ENCODE measurements around the gene TMCC1.
"Not testable (repeated sequence)": the region's sequence is repeated elsewhere in the genome, so short reads cannot be mapped to it uniquely, and the experiment has no call there.

The TMCC1 gene

GRCh38 chr3:129878355-129878754, 15.2 kb downstream of the TMCC1 start:
- H3K4me3 ChIP-seq (replicated peaks; ENCODE audit: low read depth, low read length): no peak overlapping the region
- no peak for DNase-seq (ENCODE audit: extremely low read depth, low read depth)
- TF ChIP-seq CTCF (IDR thresholded peaks at IDR 0.05; ENCODE audit: low read depth, low read length, missing control alignments): no peak

GRCh38 chr3:129874479-129874878, 19.0 kb downstream of the TMCC1 start:
- DNase-seq (ENCODE audit: extremely low read depth, low read depth); H3K4me3 ChIP-seq (replicated peaks; ENCODE audit: low read depth, low read length): not testable (repeated sequence)

- no peak for TF ChIP-seq CTCF (IDR thresholded peaks at IDR 0.05; ENCODE audit: low read depth, low read length, missing control alignments)
- no peak for DNase-seq (ENCODE audit: extremely low read depth, low read depth)
- H3K4me3 ChIP-seq (replicated peaks; ENCODE audit: low read depth, low read length): no peak overlapping the region
These were observed 24.6 kb downstream of the TMCC1 start for GRCh38 chr3:129868912-129869311.

- TF ChIP-seq CTCF (IDR thresholded peaks at IDR 0.05; ENCODE audit: low read depth, low read length, missing control alignments): no peak
- no peak overlapping the region for H3K4me3 ChIP-seq (replicated peaks; ENCODE audit: low read depth, low read length)
- no peak for DNase-seq (ENCODE audit: extremely low read depth, low read depth)
These were observed 25.9 kb downstream of the TMCC1 start for GRCh38 chr3:129867506-129868124.

- no peak overlapping the region for H3K4me3 ChIP-seq (replicated peaks; ENCODE audit: low read depth, low read length)
- no peak for TF ChIP-seq CTCF (IDR thresholded peaks at IDR 0.05; ENCODE audit: low read depth, low read length, missing control alignments)
- no peak for DNase-seq (ENCODE audit: extremely low read depth, low read depth)
These were observed 27.7 kb downstream of the TMCC1 start for GRCh38 chr3:129865806-129866205.

- H3K4me3 ChIP-seq (replicated peaks; ENCODE audit: low read depth, low read length): no peak overlapping the region
- no peak for DNase-seq (ENCODE audit: extremely low read depth, low read depth)
- no peak for TF ChIP-seq CTCF (IDR thresholded peaks at IDR 0.05; ENCODE audit: low read depth, low read length, missing control alignments)
These were observed 29.0 kb downstream of the TMCC1 start for GRCh38 chr3:129864519-129864918.

- no peak for TF ChIP-seq CTCF (IDR thresholded peaks at IDR 0.05; ENCODE audit: low read depth, low read length, missing control alignments)
- H3K4me3 ChIP-seq (replicated peaks; ENCODE audit: low read depth, low read length): no peak overlapping the region
- no peak for DNase-seq (ENCODE audit: extremely low read depth, low read depth)
These were observed 34.2 kb downstream of the TMCC1 start for GRCh38 chr3:129859272-129859671.
